ENCODE data around the gene JAZF1. TPM values are rescaled to one million over a fixed set of nuclear protein-coding genes. Genes with fewer than 3 reads are reported as not detected.

Gene JAZF1
- polyA plus RNA-seq, 1 experiment, result 11.6 TPM

- H3K4me3 ChIP-seq (ENCODE audit: low read depth, low read length), result no peak overlapping the region
- CTCF ChIA-PET, result interaction anchor here (0.6 to 2.1 kb wide), 13 partner anchors 9 to 385 kb away, joined by 3 to 7 read pairs (median 4); no protein-coding TSS in a partner anchor
These were observed 396.1 kb downstream of the JAZF1 start for GRCh38 chr7:27784399-27785053.

GRCh38 chr7:27782849-27783248 is 397.7 kb downstream of the JAZF1 start:
- no peak for TF ChIP-seq CTCF (IDR thresholded peaks at IDR 0.05; ENCODE audit: insufficient read depth, low read depth, low read length)
- Histone ChIP-seq H3K27me3 (ENCODE audit: control insufficient read depth, insufficient read depth, low read length) (no peaks in the 10 kb centered on the region), H3K4me3 (ENCODE audit: low read depth, low read length) (no peak overlapping the region), H3K36me3 (ENCODE audit: control insufficient read depth, insufficient read depth, low read length) (no peaks in the 10 kb centered on the region)
- POLR2A ChIA-PET, result no interaction called here
- CTCF ChIA-PET, result interaction anchor here (0.7 to 1.4 kb wide), 3 partner anchors 137 to 584 kb away, joined by 3 read pairs; no protein-coding TSS in a partner anchor
- DNase-seq (ENCODE audit: low read depth), result no peak

More at GRCh38 chr7:27784399-27785053, 396.1 kb downstream of the JAZF1 start:
- POLR2A ChIA-PET, result no interaction called here
- no peaks in the 10 kb centered on the region for H3K27me3 ChIP-seq (ENCODE audit: control insufficient read depth, insufficient read depth, low read length)
- H3K36me3 ChIP-seq (ENCODE audit: control insufficient read depth, insufficient read depth, low read length), result no peaks in the 10 kb centered on the region
- DNase-seq (ENCODE audit: low read depth), result no peak
- peak; percentile 56 for TF ChIP-seq CTCF (IDR thresholded peaks at IDR 0.05; ENCODE audit: insufficient read depth, low read depth, low read length)

GRCh38 chr7:27781188-27781587 is 399.4 kb downstream of the JAZF1 start:
- POLR2A ChIA-PET, result no interaction called here
- DNase-seq (ENCODE audit: low read depth), result no peak
- Histone ChIP-seq H3K4me3 (ENCODE audit: low read depth, low read length) (no peak overlapping the region), H3K27me3 (ENCODE audit: control insufficient read depth, insufficient read depth, low read length) (no peaks in the 10 kb centered on the region), H3K36me3 (ENCODE audit: control insufficient read depth, insufficient read depth, low read length) (no peaks in the 10 kb centered on the region)
- CTCF ChIA-PET, result interaction anchor here (1.5 kb wide), 1 partner anchor 585 kb away, joined by 8 read pairs; no protein-coding TSS in a partner anchor
- TF ChIP-seq CTCF (IDR thresholded peaks at IDR 0.05; ENCODE audit: insufficient read depth, low read depth, low read length), result no peak

Small RNA genes lying within 50 kb of the gene (small RNA-seq; reads per million reads assigned to genes)
- gene RNU6-979P (ENCODE audit: insufficient read length, low read depth, low replicate concordance), result not detected

Other genes starting within 250 kb of the JAZF1 start
- gene CREB5, start 231.7 kb upstream of the JAZF1 start, polyA plus RNA-seq (2011; rRNA removed), result 2.6 and 3.9 TPM in 2 replicates

Data from BJ (cell line).